Measurements from ENCODE around the gene SELENOW. TPM values are rescaled to one million over a fixed set of nuclear protein-coding genes. Genes with fewer than 3 reads are reported as not detected.
"Not testable (repeated sequence)": the region's sequence is repeated elsewhere in the genome, so short reads cannot be mapped to it uniquely, and the experiment has no call there.

SELENOW gene
- total and polyA plus RNA-seq, 3 experiments from 2014 or later: 116 to 334 (median 122) TPM

DNA sequence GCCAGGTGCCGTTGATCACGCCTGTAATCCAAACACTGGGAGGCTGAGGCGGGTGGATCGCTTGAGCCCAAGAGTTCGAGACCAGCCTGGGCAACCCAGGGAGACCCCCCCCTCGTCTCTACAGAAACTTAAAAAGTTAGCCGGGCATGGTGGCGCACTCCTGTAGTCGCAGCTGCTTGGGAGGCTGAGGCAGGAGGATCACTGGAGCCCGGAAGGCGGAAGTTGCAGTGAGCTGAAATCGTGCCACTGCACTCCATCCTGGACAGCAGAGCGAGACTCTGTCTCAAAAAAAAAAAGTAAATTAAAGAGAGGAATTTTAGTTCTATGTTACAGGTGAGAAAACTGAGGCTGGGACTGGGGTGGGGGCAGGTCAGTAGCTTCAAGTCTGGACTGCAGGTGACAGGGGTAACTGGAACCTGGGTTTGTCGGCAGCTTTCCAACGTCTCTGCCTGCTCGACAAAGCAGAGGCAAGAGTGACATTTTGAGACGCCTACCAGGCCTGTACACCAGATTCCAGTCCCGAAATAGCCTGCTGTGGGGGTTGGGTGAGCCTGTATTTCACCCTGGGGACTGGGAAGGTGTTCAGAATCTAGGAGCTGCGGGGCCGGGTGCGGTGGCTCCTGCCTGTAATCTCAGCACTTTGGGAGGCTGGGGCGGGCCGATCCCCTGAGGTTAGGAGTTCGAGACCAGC lies 1.2 kb downstream of the SELENOW start:
- no peaks in the 10 kb centered on the region for H3K9me3 ChIP-seq (ENCODE audit: low read length)
- H3K27ac ChIP-seq (ENCODE audit: low read depth, low read length): peak overlapping the region; percentile 92
- peaks cover 13% of the 10 kb centered on the region for H3K4me1 ChIP-seq (ENCODE audit: insufficient read depth, low read length)
- H3K27me3 ChIP-seq (ENCODE audit: insufficient read depth, low read length, poor library complexity, severe bottlenecking): no peaks in the 10 kb centered on the region
- peak overlapping the region; percentile 93 for H3K4me3 ChIP-seq (ENCODE audit: low read length)
- ChIA-PET POLR2A (interaction anchor here (0.6 kb wide), 1 partner anchor 87 kb away, joined by 3 read pairs; no protein-coding TSS in a partner anchor), CTCF (interaction anchor here (0.7 to 1.1 kb wide), 5 partner anchors 10 to 329 kb away, joined by 3 to 4 read pairs (median 3); no protein-coding TSS in a partner anchor)
- peaks cover 4 to 47% (median 17%) of the 10 kb centered on the region in 3 donors for H3K36me3 Mint-ChIP-seq
- H3K36me3 ChIP-seq (ENCODE audit: insufficient read depth, low read length): peaks cover 5% of the 10 kb centered on the region
- no peaks in the 10 kb centered on the region for H3K27me3 Mint-ChIP-seq
- no peak for DNase-seq
- peaks cover 28 to 44% (median 35%) of the 10 kb centered on the region in 3 donors for H3K4me1 Mint-ChIP-seq
- H3K9me3 Mint-ChIP-seq: no peaks in the 10 kb centered on the region
- H3K4me3 Mint-ChIP-seq: peak overlapping the region; percentile 94 to 97 (median 97)
- H3K27ac Mint-ChIP-seq: peak overlapping the region; percentile 81 to 99 (median 96)

DNA sequence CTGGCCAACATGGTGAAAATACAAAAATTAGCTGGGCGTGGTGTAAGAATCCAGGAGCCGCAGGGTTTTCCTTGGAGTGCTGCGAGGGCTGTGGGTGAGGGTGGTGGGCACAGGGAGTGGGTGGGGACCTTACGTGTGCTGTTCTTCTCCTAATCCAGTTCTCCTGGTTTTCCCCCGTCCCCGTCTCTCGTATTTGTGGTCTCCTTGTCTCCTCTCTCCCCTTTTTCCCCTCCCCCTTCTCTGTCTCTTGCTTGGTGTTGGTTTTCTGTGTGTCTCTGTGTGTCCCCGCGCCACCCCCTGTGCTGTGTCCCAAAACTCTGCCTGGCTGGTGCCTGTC lies 1.7 kb downstream of the SELENOW start:
- Histone ChIP-seq H3K27ac (ENCODE audit: low read depth, low read length) (no peak overlapping the region), H3K27me3 (ENCODE audit: insufficient read depth, low read length, poor library complexity, severe bottlenecking) (no peaks in the 10 kb centered on the region), H3K9me3 (ENCODE audit: low read length) (no peaks in the 10 kb centered on the region), H3K4me3 (ENCODE audit: low read length) (no peak overlapping the region), H3K36me3 (ENCODE audit: insufficient read depth, low read length) (peaks cover 5% of the 10 kb centered on the region), H3K4me1 (ENCODE audit: insufficient read depth, low read length) (peaks cover 13% of the 10 kb centered on the region)
- Mint-ChIP-seq H3K36me3 (peaks cover 4 to 50% (median 17%) of the 10 kb centered on the region in 3 donors), H3K27me3 (no peaks in the 10 kb centered on the region), H3K9me3 (no peaks in the 10 kb centered on the region), H3K27ac (peak overlapping the region in 7 of 8 donors; percentile 71 to 98 (median 83)), H3K4me1 (peaks cover 28 to 44% (median 35%) of the 10 kb centered on the region in 3 donors), H3K4me3 (peak overlapping the region; percentile 80 to 97 (median 95))
- no peak for DNase-seq
- ChIA-PET CTCF (interaction anchor here (0.7 to 1.1 kb wide), 5 partner anchors 10 to 330 kb away, joined by 3 to 4 read pairs (median 3); no protein-coding TSS in a partner anchor), POLR2A (no interaction called here)

DNA sequence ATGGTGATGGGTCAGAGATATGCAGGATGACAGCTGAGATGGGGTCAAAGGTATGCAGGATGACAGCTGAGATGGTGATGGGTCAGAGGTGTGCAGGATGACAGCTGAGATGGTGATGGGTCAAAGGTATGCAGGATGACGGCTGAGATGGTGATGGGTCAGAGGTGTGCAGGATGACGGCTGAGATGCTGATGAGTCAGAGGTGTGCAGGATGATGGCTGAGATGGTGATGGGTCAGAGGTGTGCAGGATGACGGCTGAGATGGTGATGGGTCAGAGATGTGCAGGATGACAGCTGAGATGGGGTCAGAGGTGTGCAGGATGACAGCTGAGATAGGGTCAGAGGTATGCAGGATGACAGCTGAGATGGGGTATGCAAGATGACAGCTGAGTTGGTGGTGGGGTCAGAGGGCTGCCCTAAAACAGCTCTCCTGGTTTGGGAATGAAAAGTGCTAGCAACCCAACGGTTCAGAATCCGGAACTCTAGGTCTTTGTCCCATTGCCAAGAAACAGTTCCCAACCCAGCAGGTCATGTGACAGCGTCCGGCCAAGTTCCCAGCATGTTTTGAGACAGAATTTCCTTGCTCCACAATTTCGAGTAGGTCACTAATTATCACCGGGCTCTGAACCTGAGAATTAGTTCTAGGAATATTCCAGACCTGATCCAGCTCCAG lies 3.2 kb downstream of the SELENOW start:
- Histone ChIP-seq H3K9me3 (ENCODE audit: low read length) (no peaks in the 10 kb centered on the region), H3K27me3 (ENCODE audit: insufficient read depth, low read length, poor library complexity, severe bottlenecking) (no peaks in the 10 kb centered on the region), H3K36me3 (ENCODE audit: insufficient read depth, low read length) (peaks cover 5% of the 10 kb centered on the region), H3K27ac (ENCODE audit: low read depth, low read length) (no peak overlapping the region), H3K4me3 (ENCODE audit: low read length) (no peak overlapping the region), H3K4me1 (ENCODE audit: insufficient read depth, low read length) (peaks cover 13% of the 10 kb centered on the region)
- ChIA-PET CTCF (no interaction called here), POLR2A (no interaction called here)
- H3K4me3 Mint-ChIP-seq: peak overlapping the region in 4 of 7 donors; percentile 5 to 97 (median 34)
- DNase-seq: no peak
- H3K4me1 Mint-ChIP-seq: peaks cover 28 to 44% (median 35%) of the 10 kb centered on the region in 3 donors
- no peaks in the 10 kb centered on the region for H3K9me3 Mint-ChIP-seq
- H3K36me3 Mint-ChIP-seq: peaks cover 4 to 60% (median 19%) of the 10 kb centered on the region in 3 donors
- peak overlapping the region in 5 of 8 donors; percentile 43 to 92 (median 54) for H3K27ac Mint-ChIP-seq
- no peaks in the 10 kb centered on the region for H3K27me3 Mint-ChIP-seq

DNA sequence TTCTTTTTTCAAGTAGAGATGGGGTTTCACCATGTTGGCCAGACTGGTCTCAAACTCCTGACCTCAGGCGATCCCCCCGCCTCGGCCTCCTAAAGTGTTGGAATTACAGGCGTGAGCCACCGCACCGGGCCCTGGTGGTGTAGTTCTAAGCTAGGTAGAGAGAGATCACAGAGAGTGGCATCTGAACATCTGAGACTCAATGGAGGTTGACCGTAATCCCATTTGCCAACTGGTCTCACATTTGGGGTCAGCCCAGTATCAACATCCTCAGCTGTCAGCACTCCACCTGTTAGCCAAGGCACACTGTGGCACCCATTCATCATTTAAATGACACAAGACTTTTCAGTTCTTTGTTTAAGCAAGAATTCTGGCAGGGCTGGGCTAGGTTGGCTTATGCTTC lies 8.1 kb downstream of the SELENOW start:
- no peak overlapping the region for H3K27ac ChIP-seq (ENCODE audit: low read depth, low read length)
- no peak overlapping the region for H3K4me3 ChIP-seq (ENCODE audit: low read length)
- CTCF ChIA-PET: no interaction called here
- no peak overlapping the region for H3K4me3 Mint-ChIP-seq
- H3K27me3 Mint-ChIP-seq: peaks cover 0 to 3% of the 10 kb centered on the region in 2 donors
- no peaks in the 10 kb centered on the region for H3K9me3 ChIP-seq (ENCODE audit: low read length)
- H3K4me1 Mint-ChIP-seq: peaks cover 3 to 9% (median 4%) of the 10 kb centered on the region in 3 donors
- H3K4me1 ChIP-seq (ENCODE audit: insufficient read depth, low read length): no peaks in the 10 kb centered on the region
- peaks cover 3% of the 10 kb centered on the region for H3K36me3 ChIP-seq (ENCODE audit: insufficient read depth, low read length)
- H3K9me3 Mint-ChIP-seq: no peaks in the 10 kb centered on the region
- no peak for DNase-seq
- no peaks in the 10 kb centered on the region for H3K27me3 ChIP-seq (ENCODE audit: insufficient read depth, low read length, poor library complexity, severe bottlenecking)
- H3K36me3 Mint-ChIP-seq: peaks cover 1 to 44% (median 13%) of the 10 kb centered on the region in 3 donors
- POLR2A ChIA-PET: no interaction called here
- H3K27ac Mint-ChIP-seq: peak overlapping the region in 1 of 8 donors; percentile 26

DNA sequence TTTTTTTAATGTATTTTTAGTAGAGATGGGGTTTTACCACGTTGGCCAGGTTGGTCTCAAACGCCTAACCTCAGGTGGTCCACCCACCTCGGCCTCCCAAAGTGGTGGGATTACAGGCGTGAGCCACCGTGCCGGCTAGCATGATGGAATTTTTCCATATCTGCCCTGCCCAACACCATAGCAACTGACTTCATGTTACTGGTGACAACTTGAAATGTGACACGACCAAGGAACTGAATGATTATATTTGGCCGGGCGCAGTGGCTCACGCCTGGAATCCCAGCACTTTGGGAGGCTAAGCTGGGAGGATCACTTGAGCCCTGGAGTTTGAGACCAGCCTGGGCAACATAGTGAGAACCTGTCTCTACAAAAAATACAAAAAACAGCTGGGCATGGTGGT lies 8.8 kb downstream of the SELENOW start:
- H3K27ac Mint-ChIP-seq; POLR2A ChIA-PET; H3K27me3 Mint-ChIP-seq; H3K9me3 Mint-ChIP-seq; H3K36me3 ChIP-seq (ENCODE audit: insufficient read depth, low read length); H3K9me3 ChIP-seq (ENCODE audit: low read length); H3K27ac ChIP-seq (ENCODE audit: low read depth, low read length); H3K4me3 ChIP-seq (ENCODE audit: low read length); H3K4me1 Mint-ChIP-seq; H3K27me3 ChIP-seq (ENCODE audit: insufficient read depth, low read length, poor library complexity, severe bottlenecking); DNase-seq; H3K4me1 ChIP-seq (ENCODE audit: insufficient read depth, low read length); H3K4me3 Mint-ChIP-seq; CTCF ChIA-PET: not testable (repeated sequence)
- peaks cover 0 to 36% (median 7%) of the 10 kb centered on the region in 3 donors for H3K36me3 Mint-ChIP-seq

DNA sequence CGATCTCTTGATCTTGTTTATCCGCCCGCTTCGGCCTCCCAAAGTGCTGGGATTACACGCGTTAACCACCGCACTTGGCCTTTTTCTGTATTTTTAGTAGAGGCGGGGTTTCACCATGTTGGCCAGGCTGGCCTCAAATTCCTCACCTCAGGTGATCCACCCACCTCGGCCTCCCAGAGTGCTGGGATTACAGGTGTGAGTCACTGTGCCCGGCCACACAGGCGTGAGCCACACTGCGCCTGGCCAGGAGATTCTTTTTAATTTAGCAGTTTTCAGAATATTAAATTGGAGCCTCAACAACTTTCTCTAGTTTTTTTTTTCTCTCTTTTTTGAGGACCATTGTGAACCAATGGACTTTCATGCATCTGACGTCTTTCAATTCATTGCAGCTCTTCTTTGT lies 11.3 kb downstream of the SELENOW start:
- H3K27ac Mint-ChIP-seq; H3K27me3 ChIP-seq (ENCODE audit: insufficient read depth, low read length, poor library complexity, severe bottlenecking); H3K9me3 Mint-ChIP-seq; H3K27ac ChIP-seq (ENCODE audit: low read depth, low read length); H3K9me3 ChIP-seq (ENCODE audit: low read length); H3K27me3 Mint-ChIP-seq; DNase-seq; H3K4me1 Mint-ChIP-seq; H3K4me3 ChIP-seq (ENCODE audit: low read length); H3K4me3 Mint-ChIP-seq; H3K36me3 ChIP-seq (ENCODE audit: insufficient read depth, low read length); POLR2A ChIA-PET; H3K4me1 ChIP-seq (ENCODE audit: insufficient read depth, low read length): not testable (repeated sequence)
- peaks cover 0 to 14% (median 2%) of the 10 kb centered on the region in 3 donors for H3K36me3 Mint-ChIP-seq
- CTCF ChIA-PET: interaction anchor here (1.1 to 2.4 kb wide), 6 partner anchors 10 to 357 kb away, joined by 3 to 7 read pairs (median 4); partner anchors contain the start of gene EHD2

DNA sequence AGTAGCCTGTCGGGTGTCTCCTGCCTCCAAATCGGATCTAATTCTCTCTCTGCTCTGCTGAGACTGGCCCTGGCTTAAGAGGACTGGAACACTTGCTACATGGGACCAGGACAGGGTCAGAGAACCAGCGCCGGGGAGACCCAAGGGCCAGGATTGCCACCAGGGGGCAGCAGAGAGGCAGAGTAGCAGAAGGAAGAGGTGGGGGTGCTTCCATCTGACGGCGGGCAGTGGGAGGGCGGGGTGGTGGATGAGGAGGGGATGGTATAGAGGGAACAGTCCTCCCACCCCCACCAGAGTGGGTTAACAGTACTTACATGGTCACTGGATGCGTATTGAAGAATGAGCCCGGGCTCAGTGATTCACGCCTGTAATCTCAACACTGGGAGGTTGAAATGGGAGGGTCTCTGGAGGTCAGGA lies 11.9 kb downstream of the SELENOW start:
- peak; percentile 56 to 85 (median 77) for DNase-seq
- CTCF ChIA-PET: interaction anchor here (0.8 to 2.4 kb wide), 9 partner anchors 10 to 358 kb away, joined by 3 to 7 read pairs (median 4); partner anchors contain the start of gene EHD2
- H3K9me3 Mint-ChIP-seq: peaks cover 0 to 2% (median 0%) of the 10 kb centered on the region in 5 donors
- Histone ChIP-seq H3K27me3 (ENCODE audit: insufficient read depth, low read length, poor library complexity, severe bottlenecking) (no peaks in the 10 kb centered on the region), H3K27ac (ENCODE audit: low read depth, low read length) (no peak overlapping the region), H3K4me1 (ENCODE audit: insufficient read depth, low read length) (no peaks in the 10 kb centered on the region), H3K9me3 (ENCODE audit: low read length) (no peaks in the 10 kb centered on the region), H3K36me3 (ENCODE audit: insufficient read depth, low read length) (no peaks in the 10 kb centered on the region), H3K4me3 (ENCODE audit: low read length) (no peak overlapping the region)
- no peak overlapping the region for H3K27ac Mint-ChIP-seq
- H3K4me3 Mint-ChIP-seq: no peak overlapping the region
- H3K4me1 Mint-ChIP-seq: peaks cover 0 to 3% (median 1%) of the 10 kb centered on the region in 3 donors
- H3K36me3 Mint-ChIP-seq: peaks cover 0 to 10% (median 1%) of the 10 kb centered on the region in 3 donors
- POLR2A ChIA-PET: no interaction called here
- H3K27me3 Mint-ChIP-seq: peaks cover 1 to 4% of the 10 kb centered on the region in 2 donors

DNA sequence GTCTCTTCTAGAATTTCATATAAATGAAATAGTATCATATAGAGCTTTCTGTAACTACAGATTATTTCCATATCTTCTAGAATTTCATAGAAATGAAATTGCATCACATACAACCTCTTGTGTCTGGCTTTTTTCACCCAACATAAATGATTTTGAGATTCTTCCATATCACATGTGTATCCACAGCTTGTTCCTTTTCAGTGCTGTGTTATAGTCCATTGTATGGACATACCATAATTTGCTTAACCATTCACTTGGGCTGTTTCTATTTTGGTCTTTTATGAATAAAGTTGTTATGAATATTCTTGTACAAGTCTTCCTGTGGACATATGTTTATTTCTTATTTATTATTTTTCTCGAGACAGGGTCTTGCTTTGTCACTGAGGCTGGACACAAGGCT lies 14.1 kb downstream of the SELENOW start:
- Mint-ChIP-seq H3K36me3 (peaks cover 0 to 2% (median 0%) of the 10 kb centered on the region in 3 donors), H3K4me3 (no peak overlapping the region), H3K27ac (no peak overlapping the region), H3K9me3 (peaks cover 0 to 2% (median 0%) of the 10 kb centered on the region in 5 donors), H3K27me3 (peaks cover 5 to 7% of the 10 kb centered on the region in 2 donors), H3K4me1 (peaks cover 0 to 3% (median 1%) of the 10 kb centered on the region in 3 donors)
- no peak for DNase-seq
- Histone ChIP-seq H3K9me3 (ENCODE audit: low read length) (no peaks in the 10 kb centered on the region), H3K36me3 (ENCODE audit: insufficient read depth, low read length) (no peaks in the 10 kb centered on the region), H3K4me1 (ENCODE audit: insufficient read depth, low read length) (no peaks in the 10 kb centered on the region), H3K4me3 (ENCODE audit: low read length) (no peak overlapping the region), H3K27ac (ENCODE audit: low read depth, low read length) (no peak overlapping the region), H3K27me3 (ENCODE audit: insufficient read depth, low read length, poor library complexity, severe bottlenecking) (no peaks in the 10 kb centered on the region)
- POLR2A ChIA-PET: no interaction called here
- CTCF ChIA-PET: no interaction called here
